NCI-H2029 treated with DMSO at 0.1 percent for 48 hours (cell line): ENCODE measurements around the gene ANGEL2.
"Not testable (repeated sequence)": the region's sequence is repeated elsewhere in the genome, so short reads cannot be mapped to it uniquely, and the experiment has no call there.

Experiments
- DNase-seq: peaks from one replicate; lab custom pipeline; 2025; lab: John Stamatoyannopoulos, UW

Gene ANGEL2

DNA sequence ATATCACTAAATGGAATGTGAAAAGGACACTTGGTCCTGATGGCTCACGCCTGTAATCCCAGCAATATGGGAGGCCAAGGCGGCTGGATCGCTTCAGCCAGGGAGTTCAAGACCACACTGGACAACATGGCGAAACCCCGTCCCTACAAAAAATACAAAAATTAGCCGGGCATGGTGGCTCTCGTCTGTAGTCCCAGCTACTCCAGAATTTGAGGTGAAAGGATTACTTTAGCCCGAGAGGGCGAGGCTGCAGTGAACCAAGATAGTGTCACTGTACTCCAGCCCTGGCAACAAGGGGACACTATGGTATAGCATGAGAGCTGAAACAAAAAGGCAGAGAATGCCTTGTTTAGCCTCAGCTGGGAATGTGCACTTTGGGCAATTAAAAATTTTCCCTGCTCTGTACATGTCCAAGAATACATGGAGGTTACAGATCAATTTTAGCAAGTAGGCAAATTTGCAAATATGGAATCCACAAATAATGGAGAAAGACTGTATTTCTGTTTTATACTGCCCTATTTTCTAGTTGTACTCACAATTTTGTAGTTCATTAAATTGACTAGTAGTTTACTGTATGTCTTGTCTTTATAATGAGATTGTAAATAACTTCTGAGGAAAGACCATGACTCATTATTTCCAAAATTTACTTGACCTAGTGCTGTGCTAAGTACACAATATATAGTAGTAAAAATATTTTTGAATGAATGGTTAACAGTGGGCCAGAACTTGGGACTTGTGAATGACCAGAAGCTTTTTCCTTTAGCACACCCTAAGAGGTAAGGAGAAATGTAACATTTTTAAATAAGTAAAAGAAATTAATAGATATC is 2.0 kb upstream of the ANGEL2 start:
- DNase-seq: no peak

DNA sequence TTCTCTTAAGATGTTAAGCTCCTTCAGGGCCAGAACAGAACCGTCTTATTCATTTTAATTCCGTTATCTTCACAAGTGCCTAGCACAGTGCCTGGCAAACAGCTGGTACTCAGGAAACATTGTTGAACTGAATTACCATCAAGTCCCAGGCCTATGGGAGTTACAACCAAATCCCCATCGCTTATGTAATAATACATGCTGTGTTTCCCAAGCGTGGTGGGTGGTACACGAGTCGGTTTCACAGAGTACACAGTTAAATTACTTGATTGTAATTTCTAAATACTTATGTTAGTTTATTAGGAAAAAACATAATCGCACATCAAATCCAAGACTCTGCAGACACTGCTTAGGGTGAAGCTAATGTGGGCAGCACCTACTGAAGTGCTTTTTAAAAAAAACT is 1.0 kb downstream of the ANGEL2 start:
- no peak for DNase-seq

DNA sequence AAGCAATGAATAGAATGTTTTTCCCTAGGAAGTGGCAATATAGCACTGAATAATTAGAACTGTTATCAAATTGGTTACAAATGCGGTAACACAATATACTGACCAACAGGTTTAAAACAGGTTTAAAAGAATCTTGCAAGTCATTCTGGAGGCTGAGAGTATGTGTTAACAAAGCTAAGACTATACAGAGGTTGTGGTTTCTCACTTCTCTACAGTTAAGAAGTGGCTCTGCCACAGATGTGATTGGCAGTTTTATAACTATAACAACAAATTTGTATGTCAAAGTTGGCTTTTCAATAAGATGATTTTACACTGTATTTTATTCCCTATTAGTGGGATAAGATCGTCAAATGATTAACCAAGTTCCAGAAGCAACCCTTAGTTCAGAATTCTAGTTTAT is 7.1 kb downstream of the ANGEL2 start:
- DNase-seq: no peak

DNA sequence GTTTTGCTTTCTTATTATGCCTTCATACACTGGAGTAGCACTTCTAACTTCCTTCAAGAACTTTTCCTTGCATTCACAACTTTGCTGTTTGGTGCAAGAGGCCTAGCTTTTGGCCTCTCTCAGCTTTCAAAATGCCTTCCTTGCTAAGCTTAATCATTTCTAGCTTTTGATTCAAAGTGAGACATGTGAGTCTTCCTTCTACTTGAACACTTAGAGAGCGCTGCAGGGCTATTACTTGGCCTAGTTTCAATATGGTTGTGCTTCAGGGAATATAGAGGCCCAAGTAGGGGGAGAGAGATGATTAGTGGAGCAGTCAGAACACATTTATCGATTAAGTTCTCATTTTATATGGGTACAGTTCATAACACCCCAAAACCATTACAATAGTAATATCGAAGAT is 12.4 kb downstream of the ANGEL2 start:
- no peak for DNase-seq

DNA sequence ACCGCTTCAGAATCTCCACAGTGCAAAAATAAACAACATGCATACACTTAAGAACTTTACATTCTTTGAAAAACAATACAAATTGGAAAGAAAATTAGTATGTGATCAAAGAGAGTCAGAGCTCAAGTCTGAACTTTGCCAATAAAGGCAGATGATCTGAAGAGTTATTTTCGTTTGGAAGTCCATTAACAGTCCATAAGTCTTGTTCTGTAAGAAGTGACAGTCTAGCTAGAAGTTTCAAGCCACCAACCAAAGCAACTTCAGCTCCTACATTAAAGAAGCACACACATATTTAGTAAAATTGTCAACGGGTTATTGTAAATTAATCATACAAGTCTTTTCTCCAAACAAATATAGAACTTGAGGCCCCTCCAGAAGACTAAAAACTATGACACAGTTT is 20.7 kb downstream of the ANGEL2 start:
- no peak for DNase-seq

DNA sequence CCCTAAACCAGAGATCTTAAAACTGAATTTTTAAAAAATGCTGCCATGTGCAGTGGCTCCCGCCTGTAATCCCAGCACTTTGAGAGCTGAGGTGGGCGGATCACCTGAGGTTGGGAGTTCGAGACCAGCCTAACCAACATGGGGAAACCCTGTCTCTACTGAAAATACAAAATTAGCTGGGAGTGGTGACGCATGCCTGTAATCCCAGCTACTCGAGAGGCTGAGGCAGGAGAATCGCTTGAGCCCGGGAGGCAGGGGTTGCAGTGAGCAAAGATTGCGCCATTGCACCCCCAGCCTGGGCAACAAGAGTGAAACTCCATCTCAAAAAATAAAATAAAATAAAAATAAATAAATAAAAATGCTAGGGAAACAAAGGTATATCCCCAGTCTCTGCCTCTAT is 21.7 kb downstream of the ANGEL2 start:
- DNase-seq: not testable (repeated sequence)

DNA sequence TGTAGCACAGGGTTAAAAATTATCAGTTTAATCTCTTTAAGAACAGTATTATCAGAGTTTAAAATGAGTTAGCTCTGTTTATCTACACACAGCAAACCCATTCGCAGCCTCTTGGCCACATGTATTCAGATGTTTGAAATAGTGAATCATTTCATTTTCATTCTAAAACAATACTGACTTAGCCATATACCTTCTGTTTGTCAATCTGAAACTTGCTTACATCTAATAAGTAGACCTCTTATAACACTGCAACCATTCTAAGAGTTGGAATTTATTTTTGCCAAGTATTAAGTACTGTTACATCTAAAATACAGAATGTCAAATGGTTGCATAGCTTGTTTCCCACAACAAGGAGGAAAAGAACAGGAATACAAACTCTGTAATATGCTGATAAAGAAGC is 25.4 kb downstream of the ANGEL2 start:
- DNase-seq: no peak

DNA sequence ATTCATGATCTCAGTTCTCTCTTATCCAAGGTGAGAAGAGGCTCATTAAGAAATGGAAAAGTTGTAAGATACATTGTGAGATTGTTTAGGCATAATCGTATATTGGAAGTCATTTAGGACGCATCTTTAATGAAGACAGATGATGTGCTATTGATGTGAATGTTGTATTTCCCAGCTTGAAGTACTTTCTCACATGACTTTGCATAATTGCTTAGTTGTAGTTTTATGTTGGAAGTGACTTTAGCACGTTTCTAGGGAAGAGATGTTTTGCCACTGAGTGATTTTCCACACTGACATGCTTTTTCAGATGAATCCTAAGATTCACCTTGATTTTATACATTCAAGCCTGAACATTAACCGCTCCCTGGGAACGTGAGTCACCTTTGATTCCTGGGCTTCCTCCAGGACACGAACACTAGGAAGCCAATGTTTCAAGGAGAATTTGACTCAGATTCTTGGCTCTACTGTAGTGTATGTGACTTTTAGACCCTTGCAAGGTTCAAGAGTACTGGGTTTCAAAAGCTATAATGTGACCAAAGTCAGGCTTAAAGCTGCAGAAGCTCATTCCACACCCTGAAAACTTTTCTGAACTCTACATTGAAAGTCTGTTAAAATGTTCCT is 27.9 kb downstream of the ANGEL2 start:
- no peak for DNase-seq

DNA sequence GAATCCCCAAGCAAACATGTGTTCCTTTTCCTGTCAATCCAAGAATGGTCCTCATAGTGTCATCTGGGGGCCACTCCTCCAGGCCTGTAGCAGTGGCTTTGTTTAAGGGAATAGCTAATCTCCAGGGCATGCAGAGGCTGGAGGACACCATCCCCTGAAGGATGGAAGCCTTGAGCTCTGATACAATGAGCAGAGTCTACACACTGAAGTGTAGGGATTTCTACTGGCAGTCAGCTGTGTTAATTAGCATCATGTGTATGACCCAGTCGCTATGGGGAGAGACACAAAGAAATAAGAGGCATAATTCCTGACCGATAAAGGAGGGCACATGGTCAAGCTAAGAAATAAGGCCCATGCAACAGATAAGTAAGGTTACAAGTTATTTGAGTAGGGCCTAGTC is 29.1 kb downstream of the ANGEL2 start:
- DNase-seq: no peak

DNA sequence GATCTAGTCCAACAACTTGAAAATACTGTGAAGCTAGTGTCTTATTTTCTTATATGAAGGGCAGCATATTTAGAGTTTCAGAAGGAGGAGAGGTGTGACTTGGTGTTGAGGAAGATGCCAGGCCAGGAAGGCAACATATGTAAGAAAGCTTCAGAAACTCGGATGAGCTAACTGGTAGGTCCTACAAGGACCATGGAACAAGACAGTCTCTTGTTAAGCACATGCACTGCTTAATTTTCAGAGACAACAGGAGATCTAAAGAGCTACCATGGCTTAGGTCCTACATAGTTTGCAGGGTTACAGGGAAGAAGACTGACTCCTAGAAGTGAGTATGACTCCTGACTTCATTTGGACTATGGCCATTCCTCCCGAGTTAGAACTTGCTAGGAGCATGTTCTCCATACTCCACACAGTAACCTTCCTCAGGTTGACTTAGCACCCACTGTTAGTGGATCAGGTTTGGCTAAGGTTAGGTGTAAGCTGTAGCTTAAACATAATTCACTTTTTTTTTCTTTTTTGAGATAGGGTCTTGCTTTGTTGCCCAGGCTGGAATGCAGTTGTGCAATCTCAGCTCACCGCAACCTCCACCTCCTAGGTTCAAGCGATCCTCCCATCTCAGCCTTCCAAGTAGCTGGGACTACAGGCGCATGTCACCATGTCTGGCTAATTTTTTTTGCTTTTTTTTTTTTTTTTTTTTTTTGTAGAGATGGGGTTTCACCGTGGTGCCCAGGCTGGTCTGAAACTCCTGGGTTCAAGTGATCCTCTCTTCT is 31.0 kb downstream of the ANGEL2 start:
- no peak for DNase-seq

DNA sequence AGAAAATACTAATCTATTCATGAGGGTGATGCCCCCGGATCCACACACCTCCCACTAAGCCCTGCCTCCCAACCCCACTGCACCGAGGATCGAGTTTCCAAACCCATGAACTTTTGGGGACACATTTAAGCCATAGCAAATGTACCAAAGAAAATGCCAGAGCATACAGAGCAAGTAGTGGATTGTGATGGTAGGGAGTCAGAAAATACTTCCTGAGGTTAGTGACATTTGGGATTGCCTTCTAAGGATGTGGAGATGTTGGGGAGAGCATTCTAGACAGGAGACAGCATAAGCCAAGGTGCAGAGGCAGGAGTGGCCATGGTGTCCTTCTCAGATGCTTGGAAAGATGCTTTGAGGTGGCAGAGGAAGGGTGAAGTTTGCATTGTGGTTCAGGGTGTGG is 32.2 kb downstream of the ANGEL2 start:
- no peak for DNase-seq

DNA sequence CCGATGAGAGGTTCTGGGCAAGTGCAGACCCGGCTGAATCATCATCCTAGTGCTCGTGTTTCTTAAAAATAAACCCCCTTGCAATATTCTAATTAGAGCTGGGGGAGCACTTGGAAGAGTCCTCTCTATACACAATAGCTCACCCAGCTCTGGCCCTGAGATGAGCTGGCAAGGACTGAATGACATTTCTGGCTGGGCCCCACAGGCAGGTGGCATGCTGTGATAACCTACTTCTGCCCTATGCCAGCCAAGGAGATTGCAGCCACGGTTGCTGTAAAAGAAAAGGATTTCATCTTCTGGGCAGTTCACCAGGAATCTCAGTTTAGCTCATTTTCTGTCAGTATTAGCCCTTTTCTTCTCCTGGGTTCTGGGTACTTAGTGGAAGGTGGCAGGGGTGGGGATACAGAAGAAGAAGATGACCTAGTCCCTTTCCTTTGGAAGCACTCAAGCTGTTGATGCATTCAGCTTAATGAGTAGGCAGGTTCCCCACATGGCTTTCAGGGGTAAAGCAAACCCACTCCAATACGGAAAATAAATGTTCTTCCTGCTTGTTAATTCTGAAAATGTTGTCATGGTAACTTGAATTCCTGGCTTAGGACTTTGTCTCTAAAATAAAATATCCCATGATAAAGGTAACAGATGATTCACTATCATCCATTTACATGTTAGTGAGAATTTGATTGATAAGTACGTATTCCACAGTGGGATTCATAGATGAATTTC is 33.1 kb downstream of the ANGEL2 start:
- DNase-seq: no peak

DNA sequence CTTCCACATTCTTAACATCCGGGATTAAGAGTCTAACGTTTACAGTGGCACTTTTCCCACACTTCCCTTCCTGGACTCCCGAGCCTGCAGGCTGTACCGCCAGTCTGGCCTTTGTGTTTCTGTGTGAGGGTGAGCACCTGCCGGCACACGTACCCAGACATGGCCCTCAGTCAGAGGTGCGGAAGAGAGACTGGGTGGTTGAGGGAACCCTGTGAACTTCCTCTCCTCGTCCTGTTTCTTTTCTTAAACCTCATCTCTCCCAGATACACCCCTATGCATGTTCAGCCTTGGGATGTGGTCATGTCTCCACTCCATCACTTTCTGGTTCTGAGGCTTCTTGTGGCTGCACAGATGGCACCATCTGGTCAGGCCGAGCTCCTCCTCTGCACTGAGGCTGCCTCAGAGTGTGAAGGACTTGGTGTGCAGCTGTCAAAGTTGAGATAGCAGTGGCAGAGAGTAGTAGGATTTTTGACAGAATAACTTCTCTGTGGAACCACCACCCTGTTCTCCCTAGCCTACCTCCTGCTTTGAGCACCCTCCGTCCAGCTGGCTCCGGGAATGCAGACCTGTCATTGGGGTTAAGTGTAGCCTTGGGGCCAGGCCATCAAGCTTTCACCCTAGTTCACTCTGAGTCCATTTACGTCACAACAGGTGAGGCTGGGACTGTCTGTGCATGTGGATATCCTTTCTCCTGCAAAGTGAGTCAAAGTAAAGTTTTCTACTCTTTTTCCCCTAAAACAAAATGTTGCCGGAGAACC is 33.9 kb downstream of the ANGEL2 start:
- no peak for DNase-seq

DNA sequence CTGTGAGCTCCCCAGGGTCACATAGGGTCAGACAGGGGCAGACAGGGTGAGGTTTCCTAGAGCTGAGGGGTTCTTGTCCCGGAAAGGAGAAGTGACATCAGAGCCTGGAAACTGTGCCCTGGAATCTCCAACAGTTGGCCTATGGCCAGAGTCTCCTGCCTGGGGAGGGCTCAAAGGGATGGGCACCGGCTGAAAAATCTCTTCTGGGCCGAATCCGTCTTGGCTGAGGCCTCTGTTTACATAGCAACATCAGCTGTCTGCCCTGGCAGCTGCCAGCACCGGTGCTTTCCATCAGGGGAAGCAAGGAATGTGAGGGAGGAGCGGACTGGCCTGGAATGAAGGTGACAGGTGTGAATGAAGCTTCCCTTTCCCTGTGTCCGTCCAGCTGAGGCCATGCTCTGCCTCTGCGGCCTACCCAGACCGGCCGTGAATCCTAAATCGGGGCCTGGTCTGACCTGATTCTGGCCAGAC is 34.6 kb downstream of the ANGEL2 start:
- peak; percentile 83 for DNase-seq

DNA sequence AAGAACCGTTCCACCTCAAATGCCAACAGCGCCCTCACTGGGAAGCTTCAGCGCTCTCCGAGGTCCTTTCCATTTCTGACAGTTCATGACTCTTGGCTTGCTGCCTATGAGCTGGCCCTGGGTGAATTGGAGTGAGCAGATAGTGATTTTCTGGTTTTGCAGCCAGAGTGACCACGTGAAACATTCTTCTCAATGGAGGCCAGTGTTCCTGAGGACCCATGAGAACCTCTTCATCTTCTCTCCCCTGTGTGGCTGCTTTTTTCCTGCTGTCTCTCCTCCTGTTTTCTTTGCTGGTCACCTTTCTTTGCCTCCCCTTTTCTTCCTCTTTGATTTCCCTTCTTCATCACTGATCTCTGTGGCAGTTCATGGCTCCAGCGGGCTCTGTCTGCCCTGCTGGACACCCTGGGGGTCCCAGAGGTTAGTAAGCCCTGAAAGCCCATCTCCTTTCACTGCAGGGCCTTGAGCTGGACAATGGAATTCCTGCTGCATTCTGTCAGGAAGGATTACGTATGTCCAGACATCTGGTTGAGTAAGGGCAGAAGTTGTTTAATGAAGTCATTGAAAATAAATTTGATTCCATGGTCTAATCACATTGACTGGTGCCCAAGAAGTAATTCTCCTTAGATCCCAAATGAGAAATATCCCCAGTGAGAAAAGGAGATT is 35.4 kb downstream of the ANGEL2 start:
- no peak for DNase-seq

DNA sequence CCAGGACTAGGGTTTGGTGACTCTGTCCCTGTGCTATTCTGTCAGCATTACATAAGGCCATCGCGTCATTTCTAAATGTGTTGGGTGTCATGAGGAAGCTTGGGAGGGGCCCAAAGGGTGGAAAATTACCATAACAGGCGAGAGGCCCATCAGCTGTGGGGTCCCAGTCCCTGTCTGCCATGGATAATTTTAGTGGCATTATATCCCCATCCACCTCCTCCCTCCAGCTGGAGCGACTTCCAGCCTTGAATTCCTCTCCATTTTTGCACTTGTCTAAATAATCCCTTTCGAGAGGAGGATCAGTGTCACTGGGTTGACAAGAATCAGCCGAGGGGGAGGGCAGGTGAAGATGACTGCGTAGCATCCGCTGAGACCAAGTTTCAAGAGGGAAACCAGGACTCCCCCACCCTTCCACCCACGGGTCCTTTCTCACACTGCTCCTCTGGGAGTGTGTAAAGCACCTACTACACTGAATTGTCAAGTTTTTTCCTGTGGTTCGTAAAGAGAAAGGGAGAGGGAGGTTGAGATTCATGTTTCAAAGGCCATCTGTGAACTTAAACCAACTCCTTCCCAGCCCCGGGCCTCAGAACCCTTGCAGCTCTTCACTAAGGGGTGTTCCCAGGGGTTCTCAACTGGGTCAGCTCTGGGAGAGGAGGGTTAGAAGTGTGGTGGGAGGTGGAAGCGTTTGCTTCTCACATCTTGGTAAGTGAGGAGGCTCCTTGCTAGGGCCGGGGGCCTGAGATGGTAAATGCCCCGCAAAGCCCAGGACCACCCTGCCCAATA is 36.1 kb downstream of the ANGEL2 start:
- no peak for DNase-seq

DNA sequence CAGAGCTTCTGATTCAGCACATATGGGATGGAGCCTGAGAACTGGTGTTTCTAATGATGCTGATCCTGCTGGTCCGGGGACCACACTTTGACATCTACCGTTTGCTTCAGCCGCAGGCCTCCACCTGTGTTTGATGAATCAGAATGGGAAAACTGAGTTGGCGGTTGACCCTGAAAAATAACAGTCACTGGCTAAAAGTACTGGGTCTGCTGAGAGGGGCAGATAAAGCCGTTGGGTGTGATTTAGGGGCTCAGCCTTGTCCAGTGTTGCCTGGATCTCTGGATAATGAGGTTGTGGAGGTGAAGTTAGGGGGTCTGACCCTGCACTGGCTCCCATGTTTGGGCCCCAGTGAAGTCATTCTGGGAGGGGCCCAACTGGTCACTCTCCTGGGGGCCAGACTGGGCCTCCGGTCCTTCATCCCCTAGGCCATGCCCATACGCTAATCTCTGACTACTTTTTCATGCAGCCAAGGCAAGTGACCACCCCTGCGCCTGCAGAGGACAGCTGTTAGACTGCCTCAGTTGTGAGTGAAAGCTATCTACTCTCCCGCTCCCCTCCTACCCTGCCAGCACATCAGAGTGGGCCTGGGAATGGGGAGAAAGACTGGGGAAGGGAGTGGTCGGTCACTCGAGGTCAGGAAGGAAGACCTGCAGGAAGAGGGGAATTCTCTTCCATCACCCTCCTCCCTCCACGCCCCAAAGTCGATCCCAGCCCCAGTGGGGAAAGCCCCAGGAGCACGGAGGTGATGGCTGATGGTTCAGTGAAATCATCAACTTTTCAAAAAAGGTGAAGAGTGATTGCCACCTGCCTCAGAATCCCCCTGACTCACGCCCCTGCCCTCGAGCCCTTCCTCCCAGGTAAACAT is 37.7 kb downstream of the ANGEL2 start:
- DNase-seq: no peak

DNA sequence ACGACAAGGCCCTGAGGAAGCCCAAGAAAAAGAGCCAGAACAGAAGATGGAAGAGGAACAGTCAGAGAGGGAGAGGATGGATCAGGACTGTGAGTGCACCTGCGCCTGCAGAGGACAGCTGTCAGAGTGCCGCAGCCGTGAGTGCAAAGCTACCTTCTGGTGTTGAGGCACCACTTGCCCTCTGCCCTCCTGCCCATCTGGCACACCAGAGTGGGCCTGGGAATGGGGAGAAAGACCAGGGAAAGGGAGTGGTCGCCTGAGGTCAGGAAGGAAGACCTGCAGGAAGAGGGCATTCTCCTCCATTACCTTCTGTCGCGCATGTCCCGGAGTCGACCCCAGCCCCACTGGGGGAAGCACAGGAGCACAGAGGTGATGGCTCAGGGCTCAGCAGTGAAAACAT is 39.1 kb downstream of the ANGEL2 start:
- no peak for DNase-seq
